Measurements from ENCODE around the gene NAT10. TPM values are rescaled to one million over a fixed set of nuclear protein-coding genes. Genes with fewer than 3 reads are reported as not detected.

Gene NAT10
- polyA plus RNA-seq, 1 of the 3 experiments (the other 2 are of a cell fraction), result 31.0 TPM

DNA sequence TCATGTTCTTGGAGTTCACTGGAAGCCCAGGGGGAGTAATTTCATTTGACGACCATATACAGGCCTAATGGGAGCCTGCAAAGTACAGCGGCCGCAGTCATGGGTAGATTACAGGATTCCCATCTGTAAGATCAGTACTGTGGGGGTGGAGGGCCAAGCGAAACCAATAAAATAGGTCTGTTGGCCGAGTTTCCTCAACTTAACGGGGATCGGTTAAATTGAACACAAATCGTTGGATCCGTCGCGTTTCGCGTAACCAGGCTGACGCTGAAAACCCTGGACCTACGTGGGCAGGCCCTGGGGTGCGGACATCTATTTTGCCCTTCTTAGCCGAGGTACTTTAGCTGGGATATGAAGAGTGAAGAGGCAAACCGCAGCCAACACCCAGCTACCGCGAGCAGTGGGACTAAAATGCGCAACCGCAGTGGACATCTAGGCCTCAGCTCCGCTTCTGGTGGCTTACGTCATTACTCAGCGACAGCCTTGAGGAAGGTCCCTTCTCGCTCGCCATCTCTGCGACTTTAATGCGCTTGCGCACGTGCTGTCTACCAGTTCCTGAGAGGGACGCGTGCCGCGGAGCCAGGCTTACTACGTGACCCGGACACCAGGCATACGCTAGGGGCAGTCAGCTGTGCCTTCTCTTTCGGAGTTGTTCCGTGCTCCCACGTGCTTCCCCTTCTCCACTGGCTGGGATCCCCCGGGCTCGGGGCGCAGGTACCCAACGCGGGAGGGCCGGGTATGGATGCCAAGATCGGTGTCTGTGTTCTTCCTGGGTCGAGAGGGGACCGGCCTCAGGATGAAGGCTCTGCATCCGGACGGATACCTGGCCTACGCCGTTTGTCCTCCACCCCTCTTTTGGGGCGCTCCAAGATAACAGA is at the start of gene NAT10 (continued):
- TF ChIP-seq, protein P1, sequence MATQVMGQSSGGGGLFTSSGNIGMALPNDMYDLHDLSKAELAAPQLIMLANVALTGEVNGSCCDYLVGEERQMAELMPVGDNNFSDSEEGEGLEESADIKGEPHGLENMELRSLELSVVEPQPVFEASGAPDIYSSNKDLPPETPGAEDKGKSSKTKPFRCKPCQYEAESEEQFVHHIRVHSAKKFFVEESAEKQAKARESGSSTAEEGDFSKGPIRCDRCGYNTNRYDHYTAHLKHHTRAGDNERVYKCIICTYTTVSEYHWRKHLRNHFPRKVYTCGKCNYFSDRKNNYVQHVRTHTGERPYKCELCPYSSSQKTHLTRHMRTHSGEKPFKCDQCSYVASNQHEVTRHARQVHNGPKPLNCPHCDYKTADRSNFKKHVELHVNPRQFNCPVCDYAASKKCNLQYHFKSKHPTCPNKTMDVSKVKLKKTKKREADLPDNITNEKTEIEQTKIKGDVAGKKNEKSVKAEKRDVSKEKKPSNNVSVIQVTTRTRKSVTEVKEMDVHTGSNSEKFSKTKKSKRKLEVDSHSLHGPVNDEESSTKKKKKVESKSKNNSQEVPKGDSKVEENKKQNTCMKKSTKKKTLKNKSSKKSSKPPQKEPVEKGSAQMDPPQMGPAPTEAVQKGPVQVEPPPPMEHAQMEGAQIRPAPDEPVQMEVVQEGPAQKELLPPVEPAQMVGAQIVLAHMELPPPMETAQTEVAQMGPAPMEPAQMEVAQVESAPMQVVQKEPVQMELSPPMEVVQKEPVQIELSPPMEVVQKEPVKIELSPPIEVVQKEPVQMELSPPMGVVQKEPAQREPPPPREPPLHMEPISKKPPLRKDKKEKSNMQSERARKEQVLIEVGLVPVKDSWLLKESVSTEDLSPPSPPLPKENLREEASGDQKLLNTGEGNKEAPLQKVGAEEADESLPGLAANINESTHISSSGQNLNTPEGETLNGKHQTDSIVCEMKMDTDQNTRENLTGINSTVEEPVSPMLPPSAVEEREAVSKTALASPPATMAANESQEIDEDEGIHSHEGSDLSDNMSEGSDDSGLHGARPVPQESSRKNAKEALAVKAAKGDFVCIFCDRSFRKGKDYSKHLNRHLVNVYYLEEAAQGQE (IDR thresholded peaks at IDR 0.05; ENCODE audit: low read depth, low read length), result peak; percentile 54; the same call in 1 of the 2 replicates
- TF ChIP-seq, protein P2, sequence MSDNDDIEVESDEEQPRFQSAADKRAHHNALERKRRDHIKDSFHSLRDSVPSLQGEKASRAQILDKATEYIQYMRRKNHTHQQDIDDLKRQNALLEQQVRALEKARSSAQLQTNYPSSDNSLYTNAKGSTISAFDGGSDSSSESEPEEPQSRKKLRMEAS (IDR thresholded peaks at IDR 0.05; ENCODE audit: low read depth), result peak; percentile 99
- peak; percentile 99 for TF ChIP-seq SIN3A (IDR thresholded peaks at IDR 0.05; ENCODE audit: borderline replicate concordance, low read depth, low read length)
- TF ChIP-seq POLR2AphosphoS5 (IDR thresholded peaks at IDR 0.05; ENCODE audit: low read depth, low read length), result peak; percentile 98
- TF ChIP-seq SMC3 (IDR thresholded peaks at IDR 0.05; ENCODE audit: low read depth, low read length), result no peak
- TF ChIP-seq EP300 (IDR thresholded peaks at IDR 0.05; ENCODE audit: borderline replicate concordance in 1 of 2, low read depth in 1 of 2, low read length in 1 of 2), result no peak
- TF ChIP-seq, protein P3, sequence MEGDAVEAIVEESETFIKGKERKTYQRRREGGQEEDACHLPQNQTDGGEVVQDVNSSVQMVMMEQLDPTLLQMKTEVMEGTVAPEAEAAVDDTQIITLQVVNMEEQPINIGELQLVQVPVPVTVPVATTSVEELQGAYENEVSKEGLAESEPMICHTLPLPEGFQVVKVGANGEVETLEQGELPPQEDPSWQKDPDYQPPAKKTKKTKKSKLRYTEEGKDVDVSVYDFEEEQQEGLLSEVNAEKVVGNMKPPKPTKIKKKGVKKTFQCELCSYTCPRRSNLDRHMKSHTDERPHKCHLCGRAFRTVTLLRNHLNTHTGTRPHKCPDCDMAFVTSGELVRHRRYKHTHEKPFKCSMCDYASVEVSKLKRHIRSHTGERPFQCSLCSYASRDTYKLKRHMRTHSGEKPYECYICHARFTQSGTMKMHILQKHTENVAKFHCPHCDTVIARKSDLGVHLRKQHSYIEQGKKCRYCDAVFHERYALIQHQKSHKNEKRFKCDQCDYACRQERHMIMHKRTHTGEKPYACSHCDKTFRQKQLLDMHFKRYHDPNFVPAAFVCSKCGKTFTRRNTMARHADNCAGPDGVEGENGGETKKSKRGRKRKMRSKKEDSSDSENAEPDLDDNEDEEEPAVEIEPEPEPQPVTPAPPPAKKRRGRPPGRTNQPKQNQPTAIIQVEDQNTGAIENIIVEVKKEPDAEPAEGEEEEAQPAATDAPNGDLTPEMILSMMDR (IDR thresholded peaks at IDR 0.05), result no peak; the same call in 1 of the 2 replicates
- peak; percentile 17; the same call in 1 of the 2 replicates for TF ChIP-seq FOSL2 (IDR thresholded peaks at IDR 0.05; ENCODE audit: borderline replicate concordance, low read depth)
- peak; percentile 100 for TF ChIP-seq MXI1 (IDR thresholded peaks at IDR 0.05; ENCODE audit: low read depth, low read length)
- TF ChIP-seq MEF2A (IDR thresholded peaks at IDR 0.05; ENCODE audit: borderline replicate concordance, low read depth), result no peak
- peak; percentile 84 for TF ChIP-seq ELF1 (IDR thresholded peaks at IDR 0.05)
- no peak for TF ChIP-seq RAD21 (IDR thresholded peaks at IDR 0.05; ENCODE audit: low read length)

DNA sequence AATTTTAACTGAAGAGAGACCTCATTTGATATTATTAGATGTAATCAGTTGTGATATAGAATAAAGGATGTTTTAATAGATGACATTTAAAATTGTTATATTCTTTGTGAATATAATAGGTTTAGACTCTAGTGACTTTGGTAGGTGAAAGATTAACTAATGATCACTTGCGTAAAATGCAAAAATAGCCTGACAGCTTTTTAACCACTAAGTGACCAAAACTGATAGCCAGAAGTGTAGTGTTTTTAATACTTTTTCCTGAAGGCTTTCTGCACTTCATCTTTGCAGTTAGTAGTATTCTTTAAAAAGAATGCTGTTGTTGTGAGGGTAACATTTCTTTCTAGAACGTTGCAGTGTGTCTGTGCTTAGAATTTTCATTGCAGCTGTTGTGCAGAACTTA is 48.8 kb upstream of the NAT10 start:
- Histone ChIP-seq H3K4me3 (ENCODE audit: low read depth in 2 of 2, low read length in 1 of 2) (no peak overlapping the region; a peak in 1 of 4 replicates), H3K9me3 (no peaks in the 10 kb centered on the region), H3K4me1 (ENCODE audit: control insufficient read depth in 1 of 2, insufficient read depth in 2 of 2, low read depth in 1 of 2, low read length in 1 of 2) (peaks cover 6 to 65% of the 10 kb centered on the region in 2 experiments), H3K4me2 (peak overlapping the region; percentile 95; the same call in 1 of the 2 replicates), H3K36me3 (replicated peaks in 1 of 2; ENCODE audit: control insufficient read depth in 1 of 2, insufficient read depth in 2 of 2, low read length in 1 of 2) (peaks cover 35 to 77% of the 10 kb centered on the region in 2 experiments), H4K20me1 (ENCODE audit: insufficient read depth) (peaks cover 83% of the 10 kb centered on the region), H3K27me3 (ENCODE audit: insufficient read depth) (no peaks in the 10 kb centered on the region), H3K9ac (no peak overlapping the region), H2AFZ (ENCODE audit: low read depth) (no peak overlapping the region), H3K9me2 (no peaks in the 10 kb centered on the region), H3F3A (replicated peaks; ENCODE audit: insufficient read depth) (peaks cover 12% of the 10 kb centered on the region), H3K27ac (ENCODE audit: low read depth in 2 of 2, low read length in 1 of 2) (no peak overlapping the region), H3K79me2 (ENCODE audit: insufficient read depth) (peaks cover 95% of the 10 kb centered on the region)
- DNase-seq, result no peak
- POLR2A ChIA-PET, result no interaction called here
- CTCF ChIA-PET, result interaction anchor here (1.3 to 2.2 kb wide), 3 partner anchors 19 to 301 kb away, joined by 3 to 9 read pairs (median 4); partner anchors contain the start of gene ABTB2
- WGBS (ENCODE audit: low lambda C conversion rate), result 56% methylated on average over 2 of the region's 2 CpGs
- no peak for TF ChIP-seq CHD2 (IDR thresholded peaks at IDR 0.05; ENCODE audit: low read length, partially characterized antibody)
- TF ChIP-seq, protein P4, sequence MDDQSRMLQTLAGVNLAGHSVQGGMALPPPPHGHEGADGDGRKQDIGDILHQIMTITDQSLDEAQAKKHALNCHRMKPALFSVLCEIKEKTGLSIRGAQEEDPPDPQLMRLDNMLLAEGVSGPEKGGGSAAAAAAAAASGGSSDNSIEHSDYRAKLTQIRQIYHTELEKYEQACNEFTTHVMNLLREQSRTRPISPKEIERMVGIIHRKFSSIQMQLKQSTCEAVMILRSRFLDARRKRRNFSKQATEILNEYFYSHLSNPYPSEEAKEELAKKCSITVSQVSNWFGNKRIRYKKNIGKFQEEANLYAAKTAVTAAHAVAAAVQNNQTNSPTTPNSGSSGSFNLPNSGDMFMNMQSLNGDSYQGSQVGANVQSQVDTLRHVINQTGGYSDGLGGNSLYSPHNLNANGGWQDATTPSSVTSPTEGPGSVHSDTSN (IDR thresholded peaks at IDR 0.05), result no peak
- TF ChIP-seq RAD21 (IDR thresholded peaks at IDR 0.05; ENCODE audit: low read length), result no peak
- TF ChIP-seq RCOR1 (IDR thresholded peaks at IDR 0.05; ENCODE audit: low read length), result no peak
- no peak for TF ChIP-seq FOXM1 (IDR thresholded peaks at IDR 0.05; ENCODE audit: low read depth)
- TF ChIP-seq FOXJ3 (CRISPR knock-in tag; IDR thresholded peaks at IDR 0.05), result no peak
- TF ChIP-seq, protein P1 (IDR thresholded peaks at IDR 0.05; ENCODE audit: low read depth, low read length), result no peak

All from SK-N-SH (cell line).